SK-N-SH (cell line): ENCODE measurements around the gene TMEM132D. TPM values are rescaled to one million over a fixed set of nuclear protein-coding genes. Genes with fewer than 3 reads are reported as not detected.

Experiments
- CTCF ChIA-PET: fragments of 300-600, 350-600 bp; formaldehyde crosslinking; extraction: SDS; loops from one replicate; lab custom pipeline; 2021; lab: Yijun Ruan, JAX
- POLR2A ChIA-PET: fragments of 350-600 bp; sonication (Branson Sonifier 250); formaldehyde crosslinking; extraction: SDS; loops from one replicate; lab custom pipeline; 2020; ENCODE audit warnings: antibody characterized with exemption, inconsistent platforms; lab: Yijun Ruan, JAX
- DNase-seq: peaks from one replicate; pipeline ENCODE4 v3.0.0; 2012
- H2AFZ ChIP-seq: fragments of 200-600 bp; sonication (generic); 2 replicates; pipeline ENCODE4 v1.8.1; 2016; ENCODE audit warnings: antibody characterized with exemption, mild to moderate bottlenecking, low read depth
- H3F3A ChIP-seq: fragments of 200-600 bp; sonication (generic); replicated peaks from 2 replicates; pipeline ENCODE3; 2016; ENCODE audit warnings: antibody characterized with exemption, mild to moderate bottlenecking; ENCODE audit not compliant: insufficient read depth
- H3K27ac ChIP-seq, 2 experiments: fragments of 200-500 bp in 1 of 2; fragments of 200-600 bp in 1 of 2; sonication (Bioruptor generic) in 1 of 2; sonication (generic), shearing (Covaris generic) in 1 of 2; 2 replicates each; pipeline versions ENCODE4 v1.5.1 to v1.6.1; 2014 to 2016; ENCODE audit warnings: low read depth in 2 of 2, inconsistent platforms in 1 of 2, low read length in 1 of 2, mild to moderate bottlenecking in 1 of 2, mixed read lengths in 1 of 2
- H3K27me3 ChIP-seq: fragments of 200-600 bp; sonication (generic), shearing (Covaris generic); 2 replicates; pipeline ENCODE4 v1.6.1; 2016; ENCODE audit warnings: mixed run types; ENCODE audit not compliant: insufficient read depth
- H3K36me3 ChIP-seq, 2 experiments: fragments of 200-500 bp in 1 of 2; fragments of 200-600 bp in 1 of 2; sonication (Bioruptor generic) in 1 of 2; sonication (generic) in 1 of 2; replicated peaks in 1 of 2; 2 replicates each; pipeline versions ENCODE3 to v1.5.1; 2014 to 2016; ENCODE audit warnings: low read length in 1 of 2, mild to moderate bottlenecking in 1 of 2; ENCODE audit not compliant: insufficient read depth in 2 of 2, control insufficient read depth in 1 of 2
- H3K4me1 ChIP-seq, 2 experiments: fragments of 200-500 bp in 1 of 2; fragments of 200-600 bp in 1 of 2; sonication (Bioruptor generic) in 1 of 2; sonication (generic), shearing (Covaris generic) in 1 of 2; 2 replicates each; pipeline versions ENCODE4 v1.5.1 to v1.6.1; 2014 to 2016; ENCODE audit warnings: low read depth in 1 of 2, low read length in 1 of 2, mixed run types in 1 of 2; ENCODE audit not compliant: insufficient read depth in 2 of 2, control insufficient read depth in 1 of 2
- H3K4me2 ChIP-seq: fragments of 200-600 bp; sonication (generic), shearing (Covaris generic); 2 replicates; pipeline ENCODE4 v1.6.1; 2017; ENCODE audit warnings: mixed run types
- H3K4me3 ChIP-seq, 2 experiments: fragments of 200-500 bp in 1 of 2; fragments of 200-600 bp in 1 of 2; sonication (Bioruptor generic) in 1 of 2; sonication (generic), shearing (Covaris generic) in 1 of 2; 2 replicates each; pipeline versions ENCODE4 v1.5.1 to v1.8.1; 2014 to 2016; ENCODE audit warnings: low read depth in 2 of 2, inconsistent platforms in 1 of 2, low read length in 1 of 2, mild to moderate bottlenecking in 1 of 2, mixed read lengths in 1 of 2, moderate library complexity in 1 of 2
- H3K79me2 ChIP-seq: fragments of 200-600 bp; sonication (generic); 2 replicates; pipeline ENCODE4 v1.8.1; 2017; ENCODE audit warnings: mild to moderate bottlenecking; ENCODE audit not compliant: insufficient read depth
- H3K9ac ChIP-seq: fragments of 200-600 bp; sonication (generic); 2 replicates; pipeline ENCODE4 v1.6.1; 2017; ENCODE audit warnings: mixed run types
- H3K9me2 ChIP-seq: fragments of 200-600 bp; sonication (generic); 2 replicates; pipeline ENCODE4 v1.6.1; 2017; ENCODE audit warnings: mixed run types
- H3K9me3 ChIP-seq: fragments of 200-600 bp; sonication (generic); 2 replicates; pipeline ENCODE4 v1.6.1; 2017; ENCODE audit warnings: mixed run types, mild to moderate bottlenecking, moderate library complexity
- H4K20me1 ChIP-seq: fragments of 200-600 bp; sonication (generic); 2 replicates; pipeline ENCODE4 v1.6.1; 2017; ENCODE audit warnings: mild to moderate bottlenecking, mixed run types; ENCODE audit not compliant: insufficient read depth
- CHD2 ChIP-seq: fragments of 150-350 bp; IDR thresholded peaks from 2 replicates; pipeline ENCODE4 v1.6.1; 2018; ENCODE audit warnings: low read length; ENCODE audit not compliant: partially characterized antibody
- ELF1 ChIP-seq: IDR thresholded peaks from 2 replicates; pipeline ENCODE4 v1.4.0; 2012
- MEF2A ChIP-seq: IDR thresholded peaks from 2 replicates; pipeline ENCODE4 v1.4.0; 2012; ENCODE audit warnings: low read depth, borderline replicate concordance
- MXI1 ChIP-seq: IDR thresholded peaks from 2 replicates; pipeline ENCODE4 v1.6.1; 2012; ENCODE audit warnings: mild to moderate bottlenecking, low read depth, low read length, improper control_type of control experiment
- NFIC ChIP-seq: IDR thresholded peaks from 2 replicates; pipeline ENCODE4 v1.4.0; 2012; ENCODE audit warnings: borderline replicate concordance
- NRF1 ChIP-seq: IDR thresholded peaks from 2 replicates; pipeline ENCODE4 v1.6.1; 2012; ENCODE audit warnings: low read depth, mild to moderate bottlenecking, low read length
- POLR2AphosphoS5 ChIP-seq: IDR thresholded peaks from 2 replicates; pipeline ENCODE4 v1.6.1; 2012; ENCODE audit warnings: low read depth, low read length
- RCOR1 ChIP-seq: fragments of 150-350 bp; IDR thresholded peaks from 2 replicates; pipeline ENCODE4 v1.6.1; 2017; ENCODE audit warnings: antibody characterized with exemption, low read length
- RFX5 ChIP-seq: IDR thresholded peaks from 2 replicates; pipeline ENCODE4 v1.6.1; 2012; ENCODE audit warnings: mild to moderate bottlenecking, improper control_type of control experiment, low read length
- RXRA ChIP-seq: IDR thresholded peaks from 2 replicates; pipeline ENCODE4 v1.4.0; 2012; ENCODE audit warnings: low read depth, mild to moderate bottlenecking, borderline replicate concordance
- SIN3A ChIP-seq: IDR thresholded peaks from 2 replicates; pipeline ENCODE4 v1.6.1; 2012; ENCODE audit warnings: low read depth, mild to moderate bottlenecking, low read length, moderate library complexity, borderline replicate concordance
- TAF1 ChIP-seq: IDR thresholded peaks from 2 replicates; pipeline ENCODE4 v1.6.1; 2012; ENCODE audit warnings: low read depth, mild to moderate bottlenecking, low read length, moderate library complexity, borderline replicate concordance
- TCF12 ChIP-seq: IDR thresholded peaks from 2 replicates; pipeline ENCODE4 v1.4.0; 2012
- WGBS: methylation state at CpG from one replicate; pipeline ENCODE4 v1.1.6; 2017; ENCODE audit warnings: low lambda C conversion rate; 5-methylcytosine and 5-hydroxymethylcytosine counted together
- polyA plus RNA-seq, 3 experiments: library from polyadenylated mRNA; depleted of rRNA; stranded (reverse); fragments of >200 nt; gene quantifications; 2 replicates each; pipeline ENCODE4 v1.2.3, GENCODE V29; 2012
- TF ChIP-seq, protein P1 (sequence below): fragments of 200-600 bp; sonication (generic); IDR thresholded peaks from 2 replicates; pipeline ENCODE4 v1.6.1; 2017; ENCODE audit warnings: antibody characterized with exemption, mild to moderate bottlenecking, moderate library complexity
- TF ChIP-seq, protein P2 (sequence below): fragments of 150-350 bp; IDR thresholded peaks from 2 replicates; pipeline ENCODE4 v1.6.1; 2016; ENCODE audit warnings: mild to moderate bottlenecking, low read depth, low read length
- TF ChIP-seq, protein P3 (sequence below): IDR thresholded peaks from 2 replicates; pipeline ENCODE4; 2012

Gene TMEM132D
- polyA plus RNA-seq, 1 of the 3 experiments (the other 2 are of a cell fraction), result not detected

DNA sequence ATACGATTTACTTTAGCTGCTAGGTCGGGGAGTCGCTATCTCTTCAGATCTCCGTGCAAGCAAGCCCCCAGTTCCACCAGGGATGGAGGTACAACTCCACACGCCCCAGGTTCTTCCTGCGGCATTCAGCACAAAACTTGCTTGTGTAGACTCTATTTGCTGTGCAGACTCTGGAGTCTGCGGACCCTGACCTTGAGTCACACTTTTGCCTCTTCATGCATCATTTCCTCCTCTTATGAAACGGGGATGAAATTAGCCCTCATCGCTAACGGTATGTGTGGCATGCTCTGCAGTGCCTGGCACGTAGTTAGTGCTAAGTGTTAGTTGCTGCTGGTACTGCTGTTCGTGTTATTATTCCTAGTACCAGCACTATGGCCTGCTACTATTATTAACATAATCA, 84.4 kb downstream of the TMEM132D start:
- Histone ChIP-seq H3K9me2 (no peaks in the 10 kb centered on the region), H3K79me2 (no peaks in the 10 kb centered on the region), H3K9ac (no peak overlapping the region), H3K4me2 (no peak overlapping the region), H3K36me3 (no peaks in the 10 kb centered on the region), H3K4me3 (no peak overlapping the region), H3K27me3 (no peaks in the 10 kb centered on the region), H3K4me1 (no peaks in the 10 kb centered on the region), H2AFZ (no peak overlapping the region), H3K27ac (no peak overlapping the region), H3F3A (no peaks in the 10 kb centered on the region), H3K9me3 (no peaks in the 10 kb centered on the region), H4K20me1 (no peaks in the 10 kb centered on the region)
- TF ChIP-seq, protein P1, sequence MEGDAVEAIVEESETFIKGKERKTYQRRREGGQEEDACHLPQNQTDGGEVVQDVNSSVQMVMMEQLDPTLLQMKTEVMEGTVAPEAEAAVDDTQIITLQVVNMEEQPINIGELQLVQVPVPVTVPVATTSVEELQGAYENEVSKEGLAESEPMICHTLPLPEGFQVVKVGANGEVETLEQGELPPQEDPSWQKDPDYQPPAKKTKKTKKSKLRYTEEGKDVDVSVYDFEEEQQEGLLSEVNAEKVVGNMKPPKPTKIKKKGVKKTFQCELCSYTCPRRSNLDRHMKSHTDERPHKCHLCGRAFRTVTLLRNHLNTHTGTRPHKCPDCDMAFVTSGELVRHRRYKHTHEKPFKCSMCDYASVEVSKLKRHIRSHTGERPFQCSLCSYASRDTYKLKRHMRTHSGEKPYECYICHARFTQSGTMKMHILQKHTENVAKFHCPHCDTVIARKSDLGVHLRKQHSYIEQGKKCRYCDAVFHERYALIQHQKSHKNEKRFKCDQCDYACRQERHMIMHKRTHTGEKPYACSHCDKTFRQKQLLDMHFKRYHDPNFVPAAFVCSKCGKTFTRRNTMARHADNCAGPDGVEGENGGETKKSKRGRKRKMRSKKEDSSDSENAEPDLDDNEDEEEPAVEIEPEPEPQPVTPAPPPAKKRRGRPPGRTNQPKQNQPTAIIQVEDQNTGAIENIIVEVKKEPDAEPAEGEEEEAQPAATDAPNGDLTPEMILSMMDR, result no peak
- TF ChIP-seq RFX5, result no peak
- no peak for TF ChIP-seq MXI1
- TF ChIP-seq TCF12, result no peak
- no peak for TF ChIP-seq MEF2A
- no peak for TF ChIP-seq RXRA
- TF ChIP-seq TAF1, result no peak
- TF ChIP-seq ELF1, result no peak
- TF ChIP-seq RCOR1, result no peak
- 38% methylated on average over 12 of the region's 12 CpGs for WGBS
- ChIA-PET POLR2A (no interaction called here), CTCF (no interaction called here)
- no peak for DNase-seq

DNA sequence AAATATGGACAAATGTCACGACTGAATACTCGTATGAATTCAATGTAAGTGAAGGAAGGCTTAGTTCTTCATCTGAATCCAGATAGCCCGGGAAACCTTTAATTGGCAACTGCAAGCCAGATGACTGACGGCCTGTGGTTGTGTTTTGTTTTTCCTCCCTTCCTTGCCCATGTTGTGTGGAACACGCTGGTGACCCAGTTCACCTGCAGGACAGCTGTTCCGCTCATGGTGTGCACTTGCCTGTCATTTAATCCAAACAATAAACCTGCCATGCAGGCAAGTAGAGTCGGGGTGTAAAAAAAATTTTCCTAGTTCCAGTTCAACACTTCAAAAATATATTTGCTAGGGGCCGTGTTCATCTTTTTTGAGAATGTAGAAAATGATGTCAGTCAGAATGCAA, 88.0 kb downstream of the TMEM132D start:
- Histone ChIP-seq H3K4me3 (no peak overlapping the region), H3K36me3 (no peaks in the 10 kb centered on the region), H3K9ac (no peak overlapping the region), H3K9me3 (no peaks in the 10 kb centered on the region; the same call in 1 of the 2 replicates), H3K27ac (no peak overlapping the region)
- CTCF ChIA-PET, result interaction anchor here (0.6 kb wide), 1 partner anchor 24 kb away, joined by 3 read pairs; no protein-coding TSS in a partner anchor
- POLR2A ChIA-PET, result no interaction called here
- no peak for DNase-seq
- 26% methylated on average over 8 of the region's 8 CpGs for WGBS
- no peak for TF ChIP-seq NFIC
- TF ChIP-seq TCF12, result no peak
- TF ChIP-seq NRF1, result no peak
- no peak for TF ChIP-seq RFX5
- TF ChIP-seq, protein P2, sequence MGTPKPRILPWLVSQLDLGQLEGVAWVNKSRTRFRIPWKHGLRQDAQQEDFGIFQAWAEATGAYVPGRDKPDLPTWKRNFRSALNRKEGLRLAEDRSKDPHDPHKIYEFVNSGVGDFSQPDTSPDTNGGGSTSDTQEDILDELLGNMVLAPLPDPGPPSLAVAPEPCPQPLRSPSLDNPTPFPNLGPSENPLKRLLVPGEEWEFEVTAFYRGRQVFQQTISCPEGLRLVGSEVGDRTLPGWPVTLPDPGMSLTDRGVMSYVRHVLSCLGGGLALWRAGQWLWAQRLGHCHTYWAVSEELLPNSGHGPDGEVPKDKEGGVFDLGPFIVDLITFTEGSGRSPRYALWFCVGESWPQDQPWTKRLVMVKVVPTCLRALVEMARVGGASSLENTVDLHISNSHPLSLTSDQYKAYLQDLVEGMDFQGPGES, result no peak
- no peak for TF ChIP-seq SIN3A
- TF ChIP-seq CHD2, result no peak
- TF ChIP-seq, protein P3, sequence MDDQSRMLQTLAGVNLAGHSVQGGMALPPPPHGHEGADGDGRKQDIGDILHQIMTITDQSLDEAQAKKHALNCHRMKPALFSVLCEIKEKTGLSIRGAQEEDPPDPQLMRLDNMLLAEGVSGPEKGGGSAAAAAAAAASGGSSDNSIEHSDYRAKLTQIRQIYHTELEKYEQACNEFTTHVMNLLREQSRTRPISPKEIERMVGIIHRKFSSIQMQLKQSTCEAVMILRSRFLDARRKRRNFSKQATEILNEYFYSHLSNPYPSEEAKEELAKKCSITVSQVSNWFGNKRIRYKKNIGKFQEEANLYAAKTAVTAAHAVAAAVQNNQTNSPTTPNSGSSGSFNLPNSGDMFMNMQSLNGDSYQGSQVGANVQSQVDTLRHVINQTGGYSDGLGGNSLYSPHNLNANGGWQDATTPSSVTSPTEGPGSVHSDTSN, result no peak
- TF ChIP-seq POLR2AphosphoS5, result no peak
- TF ChIP-seq, all 33 proteins: peak for 0
- H2AFZ ChIP-seq, result no peak overlapping the region
- H3K27me3 ChIP-seq, result no peaks in the 10 kb centered on the region
- no peak overlapping the region for H3K4me2 ChIP-seq
- H3K4me1 ChIP-seq, result no peaks in the 10 kb centered on the region
- H3F3A ChIP-seq, result no peaks in the 10 kb centered on the region
- no peaks in the 10 kb centered on the region for H3K79me2 ChIP-seq
- no peaks in the 10 kb centered on the region for H4K20me1 ChIP-seq
- no peaks in the 10 kb centered on the region for H3K9me2 ChIP-seq
